H1 (cell line): Measurements from ENCODE around the gene CRTAC1. TPM values are rescaled to one million over a fixed set of nuclear protein-coding genes. Genes with fewer than 3 reads are reported as not detected.

Experiments used
- CTCF ChIA-PET: fragments of 300-600 bp; sonication (Branson Sonifier 250); formaldehyde crosslinking; loops from one replicate; lab custom pipeline; 2021; ENCODE audit not compliant: partially characterized antibody; lab: Charles Lee
- POLR2A ChIA-PET: fragments of 300-600 bp; sonication (Branson Sonifier 250); formaldehyde crosslinking; loops from one replicate; lab custom pipeline; 2021; ENCODE audit warnings: inconsistent platforms; ENCODE audit not compliant: partially characterized antibody; lab: Charles Lee
- DNase-seq, 2 experiments: peaks; one replicate each; pipeline versions ENCODE4 v3.0.0 to v3.0.0-alpha.2; 2010 to 2022; ENCODE audit warnings: low spot score in 2 of 2, low read depth in 1 of 2, mixed read lengths in 1 of 2
- FAIRE-seq: peaks from 2 replicates; lab custom pipeline; 2011; peaks lifted over from hg19 to GRCh38; lab: Jason Lieb, UNC
- H2AFZ ChIP-seq: 2 replicates; pipeline ENCODE4 v1.8.1; 2012; ENCODE audit warnings: low read length, inconsistent platforms
- H2AK5ac ChIP-seq: 2 replicates; pipeline ENCODE4 v1.6.1; 2013; ENCODE audit warnings: low read depth, low read length
- H2BK120ac ChIP-seq: replicated peaks from 2 replicates; pipeline ENCODE3; 2013; ENCODE audit warnings: low read depth, low read length, inconsistent platforms
- H2BK12ac ChIP-seq: 2 replicates; pipeline ENCODE4 v1.6.1; 2013; ENCODE audit warnings: low read depth, low read length
- H2BK15ac ChIP-seq: 2 replicates; pipeline ENCODE4 v1.6.1; 2013; ENCODE audit warnings: low read length
- H2BK20ac ChIP-seq: 2 replicates; pipeline ENCODE4 v1.6.1; 2013; ENCODE audit warnings: low read length
- H2BK5ac ChIP-seq: 2 replicates; pipeline ENCODE4 v1.6.1; 2013; ENCODE audit warnings: low read depth, low read length
- H3K14ac ChIP-seq: 2 replicates; pipeline ENCODE4 v1.6.1; 2013; ENCODE audit warnings: inconsistent platforms; ENCODE audit not compliant: insufficient read length
- H3K18ac ChIP-seq: 2 replicates; pipeline ENCODE4 v1.6.1; 2013; ENCODE audit warnings: low read length; ENCODE audit errors: extremely low read depth
- H3K23ac ChIP-seq: 2 replicates; pipeline ENCODE4 v1.6.1; 2013; ENCODE audit warnings: inconsistent platforms; ENCODE audit not compliant: insufficient read length
- H3K23me2 ChIP-seq: 2 replicates; pipeline ENCODE4 v1.6.1; 2013; ENCODE audit warnings: low read depth, low read length
- H3K27ac ChIP-seq: 2 replicates; pipeline ENCODE4 v1.6.1; 2011; ENCODE audit warnings: low read depth, low read length, inconsistent platforms
- H3K27me3 ChIP-seq, 4 experiments: replicated peaks in 1 of 4; 1 replicate in 1 of 4; 2 replicates in 3 of 4; pipeline versions ENCODE4 v1.6.1 to v1.8.1; 2011 to 2013; ENCODE audit warnings: low read length in 3 of 4, mild to moderate bottlenecking in 3 of 4, inconsistent platforms in 2 of 4, mixed read lengths in 2 of 4, moderate library complexity in 1 of 4; ENCODE audit not compliant: control insufficient read depth in 3 of 4, insufficient read depth in 3 of 4; ENCODE audit errors: extremely low read depth in 1 of 4
- H3K36me3 ChIP-seq, 4 experiments: 2 replicates each; pipeline versions ENCODE4 v1.6.1 to v1.8.1; 2011 to 2013; ENCODE audit warnings: mild to moderate bottlenecking in 4 of 4, low read length in 3 of 4, moderate library complexity in 2 of 4, control low read depth in 1 of 4, inconsistent platforms in 1 of 4; ENCODE audit not compliant: insufficient read depth in 4 of 4, control insufficient read depth in 2 of 4
- H3K4ac ChIP-seq: replicated peaks from 2 replicates; pipeline ENCODE3; 2013; ENCODE audit warnings: low read length, low read depth, mixed read lengths, inconsistent platforms; ENCODE audit not compliant: insufficient read length
- H3K4me1 ChIP-seq, 4 experiments: replicated peaks in 1 of 4; 1 replicate in 1 of 4; 2 replicates in 3 of 4; pipeline versions ENCODE4 v1.6.1 to v1.8.1; 2011 to 2013; ENCODE audit warnings: low read length in 3 of 4, inconsistent platforms in 2 of 4, mixed read lengths in 1 of 4; ENCODE audit not compliant: insufficient read depth in 4 of 4, control insufficient read depth in 3 of 4
- H3K4me2 ChIP-seq, 2 experiments: 2 replicates each; pipeline versions ENCODE4 v1.6.1 to v1.8.1; 2011 to 2013; ENCODE audit warnings: low read depth in 2 of 2, low read length in 2 of 2, control low read depth in 1 of 2, inconsistent platforms in 1 of 2, mild to moderate bottlenecking in 1 of 2; ENCODE audit not compliant: insufficient read depth in 1 of 2
- H3K4me3 ChIP-seq, 4 experiments: fragments of 200-600, 300-600 bp in 1 of 4; sonication (generic), shearing (Covaris generic), sonication (Bioruptor Twin) in 1 of 4; 2 replicates each; pipeline versions ENCODE4 v1.5.1 to v1.8.1; 2011 to 2016; ENCODE audit warnings: low read length in 4 of 4, low read depth in 3 of 4, control low read depth in 2 of 4, inconsistent platforms in 2 of 4, mild to moderate bottlenecking in 2 of 4, mixed read lengths in 1 of 4, moderate library complexity in 1 of 4; ENCODE audit not compliant: insufficient read depth in 2 of 4; ENCODE audit errors: extremely low read depth in 1 of 4
- H3K56ac ChIP-seq: replicated peaks from 2 replicates; pipeline ENCODE3; 2013; ENCODE audit warnings: low read depth, mild to moderate bottlenecking, mixed read lengths, low read length, inconsistent platforms; ENCODE audit not compliant: insufficient read length
- H3K79me1 ChIP-seq: 2 replicates; pipeline ENCODE4 v1.6.1; 2013; ENCODE audit warnings: low read depth, low read length, control low read depth
- H3K79me2 ChIP-seq, 2 experiments: 2 replicates each; pipeline versions ENCODE4 v1.6.1 to v1.8.1; 2012 to 2013; ENCODE audit warnings: low read length in 2 of 2, mild to moderate bottlenecking in 2 of 2, inconsistent platforms in 1 of 2; ENCODE audit not compliant: insufficient read depth in 2 of 2, control insufficient read depth in 1 of 2
- H3K9ac ChIP-seq, 4 experiments: replicated peaks in 1 of 4; 1 replicate in 1 of 4; 2 replicates in 3 of 4; pipeline versions ENCODE4 v1.6.1 to v1.8.1; 2011 to 2013; ENCODE audit warnings: low read depth in 3 of 4, low read length in 3 of 4, control low read depth in 2 of 4, mild to moderate bottlenecking in 2 of 4, moderate library complexity in 2 of 4, inconsistent platforms in 1 of 4; ENCODE audit errors: extremely low read depth in 1 of 4
- H3K9me3 ChIP-seq, 2 experiments: 2 replicates each; pipeline versions ENCODE4 v1.6.1 to v1.8.1; 2012 to 2013; ENCODE audit warnings: mild to moderate bottlenecking in 2 of 2, moderate library complexity in 2 of 2, control low read depth in 1 of 2, inconsistent platforms in 1 of 2, low read depth in 1 of 2, low read length in 1 of 2, mixed read lengths in 1 of 2; ENCODE audit not compliant: insufficient read depth in 2 of 2
- H4K20me1 ChIP-seq, 2 experiments: replicated peaks in 1 of 2; 2 replicates each; pipeline versions ENCODE3 to v1.8.1; 2011 to 2013; ENCODE audit warnings: inconsistent platforms in 2 of 2, low read length in 2 of 2, mild to moderate bottlenecking in 1 of 2; ENCODE audit not compliant: insufficient read depth in 2 of 2, control insufficient read depth in 1 of 2
- H4K5ac ChIP-seq: 2 replicates; pipeline ENCODE4 v1.6.1; 2013; ENCODE audit warnings: low read length, low read depth, mixed read lengths, inconsistent platforms; ENCODE audit not compliant: insufficient read length
- H4K8ac ChIP-seq: 2 replicates; pipeline ENCODE4 v1.8.0; 2013; ENCODE audit warnings: mild to moderate bottlenecking, moderate library complexity, low read length, inconsistent platforms; ENCODE audit not compliant: insufficient read depth; ENCODE audit errors: extremely low read depth
- H4K91ac ChIP-seq: replicated peaks from 2 replicates; pipeline ENCODE3; 2013; ENCODE audit warnings: low read length, mixed read lengths, inconsistent platforms; ENCODE audit not compliant: insufficient read length
- BACH1 ChIP-seq: IDR thresholded peaks from 2 replicates; pipeline ENCODE4 v1.6.1; 2012; ENCODE audit warnings: low read length, improper control_type of control experiment
- EP300 ChIP-seq, 2 experiments: IDR thresholded peaks; 1 replicate in 1 of 2; 2 replicates in 1 of 2; pipeline ENCODE4 v1.6.1; 2011 to 2012; ENCODE audit warnings: low read depth in 2 of 2, low read length in 2 of 2, mild to moderate bottlenecking in 2 of 2, borderline replicate concordance in 1 of 2, inconsistent platforms in 1 of 2, moderate library complexity in 1 of 2
- GTF2F1 ChIP-seq: IDR thresholded peaks from 2 replicates; pipeline ENCODE4 v1.6.1; 2012; ENCODE audit warnings: low read depth, low read length, improper control_type of control experiment, borderline replicate concordance
- MAFK ChIP-seq: IDR thresholded peaks from 2 replicates; pipeline ENCODE4 v1.6.1; 2012; ENCODE audit warnings: low read depth, mild to moderate bottlenecking, improper control_type of control experiment, low read length
- PHF8 ChIP-seq: fragments of 200-600 bp; sonication (generic); conservative IDR thresholded peaks from 2 replicates; pipeline ENCODE4 v1.7.1; 2012; ENCODE audit warnings: low read depth, mild to moderate bottlenecking, inconsistent platforms, low read length, moderate library complexity
- POLR2A ChIP-seq, 2 experiments: IDR thresholded peaks; 1 replicate in 1 of 2; 2 replicates in 1 of 2; pipeline ENCODE4 v1.6.1; 2011; ENCODE audit warnings: low read depth in 2 of 2, low read length in 2 of 2, mild to moderate bottlenecking in 2 of 2; ENCODE audit errors: control extremely low read depth in 1 of 2
- TAF1 ChIP-seq: IDR thresholded peaks from 2 replicates; pipeline ENCODE4 v1.6.1; 2011; ENCODE audit warnings: mild to moderate bottlenecking, low read depth, low read length
- TBP ChIP-seq: IDR thresholded peaks from 2 replicates; pipeline ENCODE4 v1.6.1; 2011; ENCODE audit warnings: low read depth, low read length, improper control_type of control experiment
- TEAD4 ChIP-seq: IDR thresholded peaks from 2 replicates; pipeline ENCODE4 v1.6.1; 2012; ENCODE audit warnings: low read depth, low read length, inconsistent platforms, mixed read lengths
- WGBS, 2 experiments: shearing (Covaris generic) in 1 of 2; methylation state at CpG; one replicate each; pipeline versions ENCODE4 v1.1.6 to v1.1.7; 2013 to 2015; ENCODE audit warnings: low lambda C conversion rate in 2 of 2, mixed read lengths in 2 of 2, inconsistent platforms in 1 of 2, low coverage in 1 of 2, missing lambda C conversion rate in 1 of 2; ENCODE audit not compliant: insufficient replicate concordance in 2 of 2, insufficient coverage in 1 of 2, insufficient read length in 1 of 2; ENCODE audit errors: extremely low coverage in 1 of 2, missing lambda C conversion rate in 1 of 2; 5-methylcytosine and 5-hydroxymethylcytosine counted together
- long read RNA-seq, 2 experiments: library from RNA in 1 of 2; library from capped mRNA in 1 of 2; stranded (forward); transcript quantifications; one replicate each; pipeline ENCODE4 v2.0.0, GENCODE V29; 2021; ENCODE audit warnings: inconsistent platforms in 1 of 2
- polyA minus RNA-seq, 3 experiments: library from RNA; depleted of rRNA, polyadenylated mRNA; stranded (reverse); fragments of >200 nt; gene quantifications; 1 replicate in 2 of 3; 2 replicates in 1 of 3; pipeline ENCODE4 v1.2.3, GENCODE V29; 2011
- polyA plus RNA-seq, 7 experiments: library from polyadenylated mRNA; depleted of rRNA in 3 of 7; stranded (reverse) in 5 of 7; unstranded in 2 of 7; fragments of >200 nt in 5 of 7; fragments of 200-250 nt in 2 of 7; gene quantifications; 1 replicate in 5 of 7; 2 replicates in 1 of 7; 4 replicates in 1 of 7; pipeline versions ENCODE4 v1.2.1 to v1.2.3, GENCODE V29; 2011 to 2013; ENCODE audit warnings: missing spikeins in 2 of 7, mixed read lengths in 2 of 7
- total RNA-seq: library from RNA; stranded (reverse); fragmentation: NEBNext Ultra II Directional; extraction: Animal tissue kit (Norgen Biotek cat#: 25700); gene quantifications from 2 replicates; pipeline ENCODE4 v1.2.1, GENCODE V29; 2021

The CRTAC1 gene
- total RNA-seq, result 0.91 and 1.1 TPM in 2 replicates
- 1.2 and 2.7 TPM in 2 replicates for polyA plus RNA-seq (2011; rRNA removed)
- polyA plus RNA-seq (2011; cell fraction: cytosol; rRNA removed), result 2.3 TPM
- 4.9 TPM for polyA plus RNA-seq (2011; cell fraction: nucleus; rRNA removed)
- 0.72 to 1.1 TPM (median 0.93 TPM) in 4 replicates for polyA plus RNA-seq (2012, experiment 1 of 2)
- polyA plus RNA-seq (2012, experiment 2 of 2), result 0.34 TPM
- polyA plus RNA-seq (2013, experiment 1 of 2), result 0.71 TPM
- 1.2 TPM for polyA plus RNA-seq (2013, experiment 2 of 2)
- polyA minus RNA-seq (2011; rRNA and poly(A)+ RNA removed), result 0.93 and 2.2 TPM in 2 replicates
- not detected for polyA minus RNA-seq (2011; cell fraction: cytosol; rRNA and poly(A)+ RNA removed)
- 1.8 TPM for polyA minus RNA-seq (2011; cell fraction: nucleus; rRNA and poly(A)+ RNA removed)
- long read RNA-seq, experiment 1, result 0 reads
- long read RNA-seq, experiment 2, result 0 reads

GRCh38 chr10:98030093-98030821 is at the start of gene CRTAC1:
Gene CRTAC1 (minus strand): TSS chr10:98030621. CDS start chr10:98030472, 149 bp downstream.
- Histone ChIP-seq H2BK5ac (peak within 1 kb of the TSS; percentile 30; the same call in 1 of the 2 replicates), H2AFZ (no peak within 1 kb of the TSS; the same call in 1 of the 2 replicates), H4K20me1 (peaks cover 0 to 12% of the 10 kb centered on the region in 2 experiments), H3K36me3 (0 out of 8 replicates have a peak, but pooled peaks cover 0 to 2% (median 0%) of the 10 kb centered on the region in 4 experiments), H3K18ac (peak within 1 kb of the TSS; percentile 60; the same call in 1 of the 2 replicates), H3K9ac (no peak within 1 kb of the TSS), H3K14ac (no peak within 1 kb of the TSS), H3K79me2 (no peaks in the 10 kb centered on the region), H2BK20ac (no peak within 1 kb of the TSS), H3K23ac (no peak within 1 kb of the TSS), H3K4ac (no peak within 1 kb of the TSS), H3K27me3 (peaks cover 47 to 70% (median 66%) of the 10 kb centered on the region in 4 experiments), H3K4me3 (peak within 1 kb of the TSS; percentile 56 to 73 (median 60)), H2AK5ac (no peak within 1 kb of the TSS), H3K56ac (no peak within 1 kb of the TSS), H3K4me1 (peaks cover 2 to 7% (median 6%) of the 10 kb centered on the region in 4 experiments; a peak in 5 of 7 replicates), H4K91ac (peak within 1 kb of the TSS; percentile 1), H3K4me2 (peak within 1 kb of the TSS; percentile 92 to 97), H2BK120ac (no peak within 1 kb of the TSS), H3K9me3 (no peaks in the 10 kb centered on the region), H4K5ac (no peak within 1 kb of the TSS), H2BK12ac (peak within 1 kb of the TSS; percentile 9; the same call in 1 of the 2 replicates), H3K79me1 (no peaks in the 10 kb centered on the region), H3K27ac (no peak within 1 kb of the TSS), H2BK15ac (no peak within 1 kb of the TSS), H4K8ac (peak within 1 kb of the TSS; percentile 53; the same call in 1 of the 2 replicates), H3K23me2 (peaks cover 14% of the 10 kb centered on the region; the same call in 1 of the 2 replicates)
- DNase-seq (peak; percentile 46 to 83), FAIRE-seq (no peak)
- POLR2A ChIA-PET, result interaction anchor here (0.8 to 3.0 kb wide), 13 partner anchors 10 to 141 kb away, joined by 3 to 15 read pairs (median 5); no protein-coding TSS in a partner anchor
- 1% methylated on average over 53 of the region's 86 CpGs; no CpG with 5 or more reads in 1 of the 2 experiments for WGBS, 2 experiments
- CTCF ChIA-PET, result interaction anchor here (1.1 to 17.2 kb wide), 11 partner anchors 8 to 158 kb away, joined by 3 to 318 read pairs (median 11); no protein-coding TSS in a partner anchor
- TF ChIP-seq PHF8 (peak; percentile 62; the same call in 1 of the 2 replicates), TAF1 (peak; percentile 87), TEAD4 (no peak), BACH1 (peak; percentile 53; the same call in 1 of the 2 replicates), MAFK (no peak), POLR2A (IDR thresholded peaks at IDR 0.05; ENCODE audit: control extremely low read depth in 1 of 2, low read depth in 2 of 2, low read length in 2 of 2) (peak; percentile 77 to 78), TBP (peak; percentile 91; the same call in 1 of the 2 replicates), EP300 (IDR thresholded peaks at IDR 0.05; ENCODE audit: borderline replicate concordance in 1 of 2, low read depth in 2 of 2, low read length in 2 of 2) (peak in 1 of 2 experiments; percentile 5; a peak in 1 of 3 replicates), GTF2F1 (no peak)
